Erythroblast (primary cell): ENCODE results near the gene DTX1.

Experiments
- DNase-seq, 2 experiments: peaks; one replicate each; lab custom pipeline; 2025; lab: John Stamatoyannopoulos, UW
- GATA1 ChIP-seq: IDR thresholded peaks from 2 replicates; pipeline ENCODE4 v1.6.1; 2011; ENCODE audit warnings: low read depth, mild to moderate bottlenecking, control low read depth, low read length, moderate library complexity
- POLR2A ChIP-seq: IDR thresholded peaks from 2 replicates; pipeline ENCODE4 v1.6.1; 2011; ENCODE audit warnings: mild to moderate bottlenecking, low read length

DTX1 gene

DNA sequence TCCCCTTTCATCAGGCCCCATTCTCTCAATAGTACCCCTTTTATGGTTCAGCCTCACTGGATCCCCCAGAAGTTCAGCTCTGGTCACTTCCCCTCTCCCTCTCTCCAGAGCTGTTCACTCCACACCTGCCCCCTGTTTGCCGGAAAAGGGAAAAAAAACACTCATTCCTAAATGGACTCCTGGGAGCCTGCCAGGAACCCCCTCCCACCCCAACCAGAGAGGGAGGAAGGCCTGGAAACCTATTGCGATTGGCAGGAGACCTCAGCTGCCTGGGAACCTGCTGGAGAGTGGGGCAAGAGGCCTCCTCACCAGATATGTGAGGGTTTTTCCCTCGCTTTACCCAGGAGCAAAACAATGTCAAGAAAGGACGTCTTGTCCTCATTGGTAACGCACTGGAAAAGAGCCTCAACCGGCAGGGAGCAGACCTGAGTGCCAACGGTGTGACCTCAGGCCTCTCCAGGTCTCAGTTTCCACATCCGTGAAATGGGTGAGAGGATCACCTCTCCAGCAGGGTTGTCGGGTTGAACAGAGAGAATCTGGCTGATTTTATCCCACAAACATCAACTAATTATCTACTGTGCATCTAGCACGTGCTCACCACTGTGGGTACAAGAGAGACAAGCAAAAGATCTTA is 4.6 kb downstream of the DTX1 start:
- DNase-seq = no peak
- TF ChIP-seq POLR2A (no peak), GATA1 (no peak)

GRCh38 chr12:113062502-113063395 is 6.2 kb downstream of the DTX1 start:
- no peak for TF ChIP-seq GATA1
- no peak for DNase-seq

DNA sequence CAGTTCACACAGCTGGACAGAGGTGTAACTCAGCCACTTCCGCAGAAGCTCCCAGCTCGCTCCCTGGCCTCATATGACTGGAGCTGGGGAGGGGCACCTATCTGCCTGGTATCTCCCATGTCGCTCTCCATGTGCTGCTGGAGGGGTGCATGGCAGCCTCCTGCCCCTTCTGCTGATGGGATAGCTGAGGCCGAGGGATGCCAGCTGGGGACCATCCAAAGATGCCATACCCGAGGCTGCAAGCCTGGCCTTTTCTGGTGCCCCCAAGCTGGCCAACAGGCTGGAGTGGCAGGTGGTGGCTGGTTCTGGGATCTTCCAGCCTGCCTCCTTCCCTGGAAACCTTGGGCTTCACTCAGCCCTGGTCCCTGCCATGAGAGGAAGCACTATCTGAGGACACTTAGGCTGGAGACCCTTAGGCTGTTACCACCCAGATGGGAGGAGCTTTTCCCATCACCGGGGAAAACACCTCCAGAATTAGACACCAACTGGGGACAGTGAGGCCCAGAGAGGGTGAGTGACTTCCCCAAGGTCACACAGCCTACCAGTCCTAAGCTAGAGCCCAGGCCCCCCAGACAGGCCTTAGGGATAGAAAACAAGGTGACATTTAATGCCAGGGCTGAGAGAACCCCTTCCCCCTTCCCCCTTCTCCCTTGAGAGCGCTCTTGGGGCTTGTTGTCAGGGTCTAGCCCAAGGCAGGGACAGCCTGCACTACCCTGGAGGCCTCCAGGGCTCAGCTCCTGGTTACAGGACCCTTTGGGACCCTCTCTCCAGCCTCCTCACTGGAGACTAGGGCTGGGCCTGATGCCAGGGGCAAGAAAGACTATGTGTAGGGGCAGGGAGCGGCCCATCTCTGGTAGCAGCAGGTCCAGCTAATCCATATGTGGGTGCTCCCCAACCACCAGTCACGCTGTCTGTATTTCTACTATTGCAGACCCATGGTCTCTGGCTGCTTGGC is 7.1 kb downstream of the DTX1 start:
- TF ChIP-seq GATA1 (no peak), POLR2A (no peak)
- no peak for DNase-seq

- TF ChIP-seq POLR2A = no peak
- no peak for TF ChIP-seq GATA1
Measured at GRCh38 chr12:113064395-113065125, 8.0 kb downstream of the DTX1 start.

GRCh38 chr12:113065126-113066007 is 8.8 kb downstream of the DTX1 start:
- DNase-seq = no peak
- TF ChIP-seq POLR2A (no peak), GATA1 (no peak)

More at GRCh38 chr12:113064395-113065125, 8.0 kb downstream of the DTX1 start:
- no peak for DNase-seq

- TF ChIP-seq POLR2A (no peak), GATA1 (no peak)
- DNase-seq = no peak
Measured at GRCh38 chr12:113066813-113067400, 10.4 kb downstream of the DTX1 start.

DNA sequence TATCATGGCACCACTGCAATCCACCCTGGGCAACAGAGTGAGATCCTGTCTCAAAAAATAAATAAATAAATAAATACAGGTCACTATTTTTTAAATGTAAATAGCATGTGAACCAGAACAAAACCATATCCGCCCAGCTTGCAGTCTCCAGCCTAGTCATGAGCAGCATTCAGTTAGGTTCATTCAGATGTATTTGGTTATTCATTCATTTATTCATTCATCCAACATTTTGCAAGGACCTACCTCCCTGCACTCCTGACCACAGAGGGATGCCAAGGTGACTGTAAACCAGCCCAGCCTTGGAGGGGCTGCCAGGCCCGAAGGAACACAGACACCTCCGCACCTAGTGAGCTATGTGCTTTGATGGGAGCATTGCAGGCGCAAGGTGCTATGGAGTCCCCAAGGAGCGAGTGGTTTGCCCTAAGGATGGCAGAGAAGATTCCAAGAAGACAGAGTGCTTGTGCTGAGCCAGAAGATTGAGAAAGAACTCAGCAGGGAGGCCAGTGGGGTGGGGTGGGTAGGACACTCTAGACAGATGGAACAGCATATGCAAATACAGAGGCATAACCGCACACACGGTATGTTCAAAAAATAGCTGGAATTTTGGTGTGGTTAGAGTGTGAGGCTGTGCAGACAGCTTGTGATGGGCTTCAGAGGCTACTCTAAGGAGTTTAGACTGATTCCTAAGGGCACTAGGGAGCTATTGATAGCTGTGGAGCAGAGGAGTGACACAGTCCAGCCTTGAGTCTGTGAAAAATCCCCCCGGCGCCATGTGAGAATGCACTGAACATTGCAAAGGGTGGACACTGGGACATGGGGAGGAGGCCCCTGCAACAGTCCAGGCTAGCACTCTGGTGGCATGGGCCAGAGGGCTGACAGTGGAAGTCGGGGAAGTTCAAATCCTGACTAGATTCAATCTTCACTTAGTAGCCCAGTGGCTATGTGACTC is 11.7 kb downstream of the DTX1 start:
- TF ChIP-seq POLR2A (no peak), GATA1 (no peak)
- DNase-seq = no peak

- no peak for TF ChIP-seq POLR2A
- no peak for TF ChIP-seq GATA1
- DNase-seq = no peak
Measured at GRCh38 chr12:113069149-113069548, 12.6 kb downstream of the DTX1 start.

- TF ChIP-seq POLR2A (no peak), GATA1 (no peak)
- no peak for DNase-seq
Measured at GRCh38 chr12:113069751-113070116, 13.2 kb downstream of the DTX1 start.

- no peak for DNase-seq
- TF ChIP-seq GATA1 = no peak
- no peak for TF ChIP-seq POLR2A
Measured at GRCh38 chr12:113070117-113070906, 13.8 kb downstream of the DTX1 start.
